PC-3 (cell line): Measurements from ENCODE around the gene PNO1. TPM values are rescaled to one million over a fixed set of nuclear protein-coding genes. Genes with fewer than 3 reads are reported as not detected.

ENCODE experiments used
- ATAC-seq: fragments of 200-7000 bp; cut with Tn5 transposase; 2 replicates; pipeline ENCODE4 v1.9.1; 2020; ENCODE audit warnings: mild to moderate bottlenecking, moderate library complexity
- BruUV-seq: library from RNA; stranded (reverse); fragments of 400-500 nt; replicated peaks from 2 replicates; lab custom pipeline; 2021; lab: Mats Ljungman, UMichigan
- CTCF ChIA-PET: fragments of 300-600 bp; sonication (Branson Sonifier 250); formaldehyde crosslinking; loops from one replicate; lab custom pipeline; 2022; ENCODE audit warnings: antibody characterized with exemption; lab: Charles Lee
- POLR2A ChIA-PET: fragments of 300-600 bp; sonication (Branson Sonifier 250); formaldehyde crosslinking; loops from one replicate; lab custom pipeline; 2022; ENCODE audit warnings: antibody characterized with exemption; ENCODE audit not compliant: unreplicated experiment; lab: Charles Lee
- DNase-seq: peaks from one replicate; pipeline ENCODE4 v3.0.0-alpha.2; 2015
- H2AFZ ChIP-seq: fragments of 300-600 bp; sonication (generic); 2 replicates; pipeline ENCODE4 v1.6.0; 2016; ENCODE audit warnings: antibody characterized with exemption, low read length
- H3F3A ChIP-seq: fragments of 300-600 bp; sonication (generic); one replicate; pipeline ENCODE4 v1.6.0; 2017; ENCODE audit warnings: antibody characterized with exemption, low read length, control low read depth, mild to moderate bottlenecking; ENCODE audit not compliant: unreplicated experiment
- H3K27ac ChIP-seq: fragments of 300-600 bp; sonication (generic); 2 replicates; pipeline ENCODE4 v1.5.1; 2016; ENCODE audit warnings: mild to moderate bottlenecking, low read length
- H3K27me3 ChIP-seq: fragments of 300-600 bp; sonication (generic); 2 replicates; pipeline ENCODE4 v1.6.1; 2016; ENCODE audit warnings: low read length, mixed read lengths
- H3K36me3 ChIP-seq: fragments of 300-600 bp; sonication (generic); 2 replicates; pipeline ENCODE4 v1.6.1; 2016; ENCODE audit warnings: low read depth, mixed run types, low read length, mixed read lengths
- H3K4me1 ChIP-seq: fragments of 300-600 bp; sonication (generic); 2 replicates; pipeline ENCODE4 v1.5.1; 2016; ENCODE audit warnings: low read length; ENCODE audit not compliant: insufficient read depth
- H3K4me2 ChIP-seq: fragments of 300-600 bp; sonication (generic); 2 replicates; pipeline ENCODE4 v1.6.0; 2016; ENCODE audit warnings: low read length
- H3K4me3 ChIP-seq: fragments of 300-600 bp; sonication (generic); 2 replicates; pipeline ENCODE4 v1.5.1; 2016; ENCODE audit warnings: mild to moderate bottlenecking, low read length, mixed read lengths
- H3K79me2 ChIP-seq: fragments of 300-600 bp; sonication (generic); 2 replicates; pipeline ENCODE4 v1.6.1; 2017; ENCODE audit warnings: low read length, mixed read lengths
- H3K9ac ChIP-seq: fragments of 300-600 bp; sonication (generic); 2 replicates; pipeline ENCODE4 v1.6.0; 2016; ENCODE audit warnings: mild to moderate bottlenecking, low read length
- H3K9me2 ChIP-seq: fragments of 300-600 bp; sonication (generic); replicated peaks from 2 replicates; pipeline ENCODE4 v1.6.1; 2016; ENCODE audit warnings: mixed run types, low read length, mixed read lengths
- H3K9me3 ChIP-seq: fragments of 300-600 bp; sonication (generic); 2 replicates; pipeline ENCODE4 v1.6.1; 2016; ENCODE audit warnings: low read length, mixed read lengths
- H4K20me1 ChIP-seq: fragments of 300-600 bp; sonication (generic); 2 replicates; pipeline ENCODE4 v1.6.1; 2016; ENCODE audit warnings: low read length, mixed read lengths
- EZH2 ChIP-seq: fragments of 300-600 bp; sonication (generic); IDR thresholded peaks from one replicate; pipeline ENCODE4 v1.6.1; 2017; ENCODE audit warnings: antibody characterized with exemption, mild to moderate bottlenecking, low read length; ENCODE audit not compliant: unreplicated experiment
- EZH2phosphoT487 ChIP-seq: fragments of 300-600 bp; sonication (generic); IDR thresholded peaks from 2 replicates; pipeline ENCODE4 v1.6.1; 2018; ENCODE audit warnings: mild to moderate bottlenecking, antibody characterized with exemption, low read length, borderline replicate concordance
- intact Hi-C: fragments of 100-400 bp; cut with micrococcal nuclease; formaldehyde crosslinking; loops from 2 replicates; pipeline ENCODE4 v1.9.0; 2023
- total RNA-seq: library from RNA; depleted of rRNA; stranded (reverse); fragments of >200 nt; gene quantifications from 2 replicates; pipeline ENCODE4 v1.2.3, GENCODE V29; 2014
- TF ChIP-seq, protein P1 (sequence below): fragments of 300-600 bp; sonication (generic); conservative IDR thresholded peaks from 2 replicates; pipeline ENCODE4 v1.5.1; 2017; ENCODE audit warnings: antibody characterized with exemption, low read depth, mild to moderate bottlenecking, low read length

Gene PNO1
- total RNA-seq, 1 experiment from 2014 or later = 50.8 TPM

DNA sequence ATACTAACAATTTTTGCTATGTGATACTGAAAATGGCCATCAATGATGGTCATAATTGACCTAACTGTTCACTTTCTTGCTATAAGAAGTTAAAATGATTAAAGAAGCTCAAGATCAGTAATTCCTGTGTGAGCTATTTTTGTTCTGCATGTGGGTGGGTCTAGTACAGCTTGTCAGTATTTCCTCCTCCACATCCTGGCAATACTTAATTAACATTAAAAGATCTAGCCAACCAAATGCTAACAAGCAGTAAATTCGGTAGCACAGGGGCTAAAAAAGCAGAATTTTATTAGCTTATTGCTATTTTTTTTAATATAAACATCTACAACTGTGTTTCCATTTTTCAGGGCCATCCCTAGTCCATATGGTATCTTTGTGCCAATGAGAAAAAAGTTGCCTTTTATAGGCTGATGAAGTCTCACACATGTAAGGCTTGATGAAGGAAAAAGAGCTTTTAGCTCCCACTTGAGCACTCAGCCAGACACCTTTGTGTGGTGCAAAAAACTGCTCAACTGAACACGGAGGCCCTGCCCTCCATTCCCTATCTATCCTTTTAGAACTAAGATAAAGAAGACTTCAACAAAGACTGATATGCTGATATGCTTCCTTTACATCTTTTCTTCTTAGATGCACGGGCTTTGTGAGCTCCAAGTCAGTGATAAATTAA is 4.9 kb upstream of the PNO1 start:
- peaks cover 46% of the 10 kb centered on the region for H3K79me2 ChIP-seq
- no peak for TF ChIP-seq EZH2
- no peak for TF ChIP-seq EZH2phosphoT487
- TF ChIP-seq, protein P1, sequence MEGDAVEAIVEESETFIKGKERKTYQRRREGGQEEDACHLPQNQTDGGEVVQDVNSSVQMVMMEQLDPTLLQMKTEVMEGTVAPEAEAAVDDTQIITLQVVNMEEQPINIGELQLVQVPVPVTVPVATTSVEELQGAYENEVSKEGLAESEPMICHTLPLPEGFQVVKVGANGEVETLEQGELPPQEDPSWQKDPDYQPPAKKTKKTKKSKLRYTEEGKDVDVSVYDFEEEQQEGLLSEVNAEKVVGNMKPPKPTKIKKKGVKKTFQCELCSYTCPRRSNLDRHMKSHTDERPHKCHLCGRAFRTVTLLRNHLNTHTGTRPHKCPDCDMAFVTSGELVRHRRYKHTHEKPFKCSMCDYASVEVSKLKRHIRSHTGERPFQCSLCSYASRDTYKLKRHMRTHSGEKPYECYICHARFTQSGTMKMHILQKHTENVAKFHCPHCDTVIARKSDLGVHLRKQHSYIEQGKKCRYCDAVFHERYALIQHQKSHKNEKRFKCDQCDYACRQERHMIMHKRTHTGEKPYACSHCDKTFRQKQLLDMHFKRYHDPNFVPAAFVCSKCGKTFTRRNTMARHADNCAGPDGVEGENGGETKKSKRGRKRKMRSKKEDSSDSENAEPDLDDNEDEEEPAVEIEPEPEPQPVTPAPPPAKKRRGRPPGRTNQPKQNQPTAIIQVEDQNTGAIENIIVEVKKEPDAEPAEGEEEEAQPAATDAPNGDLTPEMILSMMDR = no peak
- intact Hi-C loops = no loop called here

DNA sequence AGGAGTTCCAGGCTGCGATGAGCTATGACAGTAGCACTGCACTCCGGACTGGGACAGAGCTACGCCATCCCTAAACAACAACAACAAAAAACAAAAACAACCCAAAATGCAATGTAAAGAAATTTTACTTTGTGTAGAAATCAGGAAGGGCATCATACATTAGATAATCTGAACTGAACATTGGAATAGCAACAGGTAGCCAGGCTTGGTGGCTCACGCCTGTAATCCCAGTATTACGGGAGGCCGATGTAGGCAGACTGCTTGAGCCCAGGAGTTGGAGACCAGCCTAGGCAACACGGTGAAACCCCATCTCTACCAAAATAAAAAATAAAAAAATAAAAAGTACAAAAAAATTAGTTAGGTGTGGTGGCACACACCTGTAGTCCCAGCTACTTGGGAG is 2.1 kb upstream of the PNO1 start:
- POLR2A ChIA-PET = no interaction called here
- BruUV-seq = no TSS peak
- no peak for DNase-seq
- Histone ChIP-seq H3F3A (no peaks in the 10 kb centered on the region), H4K20me1 (peaks cover 7% of the 10 kb centered on the region), H2AFZ (no peak overlapping the region), H3K4me1 (peaks cover 14% of the 10 kb centered on the region), H3K4me3 (no peak overlapping the region), H3K79me2 (peaks cover 68% of the 10 kb centered on the region), H3K9me3 (no peaks in the 10 kb centered on the region), H3K4me2 (peak overlapping the region; percentile 94; the same call in 1 of the 2 replicates), H3K9me2 (no peaks in the 10 kb centered on the region), H3K27ac (no peak overlapping the region), H3K36me3 (peaks cover 5% of the 10 kb centered on the region), H3K9ac (no peak overlapping the region), H3K27me3 (no peaks in the 10 kb centered on the region)
- ATAC-seq = no peak
- intact Hi-C loops = loop anchor here (5.0 kb wide), 1 partner anchor 37 kb away; no protein-coding TSS in a partner anchor
- TF ChIP-seq, protein P1 = no peak
- TF ChIP-seq EZH2 (no peak), EZH2phosphoT487 (no peak)
- CTCF ChIA-PET = no interaction called here

More for the DNA sequence above, 4.9 kb upstream of the PNO1 start:
- no peaks in the 10 kb centered on the region for H4K20me1 ChIP-seq
- no peak overlapping the region for H3K27ac ChIP-seq
- H3F3A ChIP-seq = no peaks in the 10 kb centered on the region
- peaks cover 6% of the 10 kb centered on the region for H3K4me1 ChIP-seq
- no peaks in the 10 kb centered on the region for H3K9me2 ChIP-seq
- CTCF ChIA-PET = interaction anchor here (0.6 to 0.7 kb wide), 2 partner anchors 29 to 869 kb away, joined by 7 to 11 read pairs; no protein-coding TSS in a partner anchor
- ATAC-seq (no peak), DNase-seq (no peak)
- H3K9ac ChIP-seq = no peak overlapping the region
- H3K27me3 ChIP-seq = no peaks in the 10 kb centered on the region
- H3K36me3 ChIP-seq = no peaks in the 10 kb centered on the region
- H3K9me3 ChIP-seq = no peaks in the 10 kb centered on the region
- POLR2A ChIA-PET = no interaction called here
- H3K4me3 ChIP-seq = no peak overlapping the region
- H3K4me2 ChIP-seq = no peak overlapping the region
- no TSS peak for BruUV-seq
- H2AFZ ChIP-seq = no peak overlapping the region

DNA sequence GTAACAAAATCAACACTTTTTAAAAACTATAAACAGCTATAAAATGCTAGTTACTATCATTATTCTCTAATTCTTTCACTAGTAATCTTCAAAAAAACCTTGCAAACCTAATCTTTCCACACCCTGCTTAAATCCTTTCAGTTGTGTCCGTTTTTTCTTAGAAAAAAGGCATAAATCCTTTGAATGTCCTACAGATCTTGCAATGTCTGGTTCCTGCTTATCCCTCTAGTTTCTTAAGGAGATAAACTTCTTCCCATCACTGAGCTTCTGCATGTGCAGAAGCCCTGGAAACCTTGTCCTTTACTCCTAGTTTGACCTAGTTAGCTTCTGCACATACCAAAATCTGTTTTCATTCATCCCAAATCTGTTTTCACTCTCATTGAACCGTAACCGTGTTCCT is 1.3 kb upstream of the PNO1 start:
- intact Hi-C loops = loop anchor here (5.0 kb wide), 1 partner anchor 36 kb away; no protein-coding TSS in a partner anchor
- ATAC-seq (no peak), DNase-seq (no peak)
- H4K20me1 ChIP-seq = peaks cover 7% of the 10 kb centered on the region
- TF ChIP-seq EZH2 (no peak), EZH2phosphoT487 (no peak)
- TF ChIP-seq, protein P1 = no peak
- H3K4me3 ChIP-seq = peak overlapping the region; percentile 92
- peaks cover 13% of the 10 kb centered on the region for H3K36me3 ChIP-seq
- BruUV-seq = no TSS peak
- no peaks in the 10 kb centered on the region for H3F3A ChIP-seq
- ChIA-PET CTCF (no interaction called here), POLR2A (interaction anchor here (0.5 kb wide), 1 partner anchor 14 kb away, joined by 3 read pairs; no protein-coding TSS in a partner anchor)
- H3K27me3 ChIP-seq = no peaks in the 10 kb centered on the region
- H3K4me1 ChIP-seq = peaks cover 14% of the 10 kb centered on the region
- no peak overlapping the region for H3K27ac ChIP-seq
- peak overlapping the region; percentile 94 for H3K4me2 ChIP-seq
- peak overlapping the region; percentile 98 for H3K9ac ChIP-seq
- H2AFZ ChIP-seq = peak overlapping the region; percentile 77; the same call in 1 of the 2 replicates
- no peaks in the 10 kb centered on the region for H3K9me2 ChIP-seq
- H3K79me2 ChIP-seq = peaks cover 70% of the 10 kb centered on the region
- H3K9me3 ChIP-seq = no peaks in the 10 kb centered on the region
